CD14-positive monocyte (primary cell): Measurements from ENCODE around the gene MALRD1. TPM values are rescaled to one million over a fixed set of nuclear protein-coding genes. Genes with fewer than 3 reads are reported as not detected.
A peak's percentile ranks its signal among the peaks of the same experiment; 100 is the strongest.

Experiments
- DNase-seq, 3 donors: peaks; one replicate each; pipeline ENCODE4 v3.0.0-alpha.2; 2011 to 2022
- H2AFZ ChIP-seq: 2 replicates; pipeline ENCODE4 v1.6.0; 2012; ENCODE audit warnings: mild to moderate bottlenecking, low read depth, low read length, inconsistent platforms; ENCODE audit not compliant: insufficient read depth, poor library complexity, severe bottlenecking
- H3K27ac ChIP-seq, 2 donors: 1 replicate in 1 of 2; 2 replicates in 1 of 2; pipeline ENCODE4 v1.5.1; 2012 to 2013; ENCODE audit warnings: low read length in 2 of 2, control low read depth in 1 of 2, inconsistent platforms in 1 of 2, low read depth in 1 of 2, mild to moderate bottlenecking in 1 of 2
- H3K27me3 ChIP-seq, 2 donors: one replicate each; pipeline versions ENCODE4 v1.6.0 to v1.6.1; 2011 to 2013; ENCODE audit warnings: low read length in 2 of 2; ENCODE audit not compliant: control insufficient read depth in 2 of 2, insufficient read depth in 2 of 2
- H3K36me3 ChIP-seq, 2 donors: replicated peaks in 1 of 2; 1 replicate in 1 of 2; 2 replicates in 1 of 2; pipeline versions ENCODE4 v1.5.1 to v1.6.1; 2012 to 2013; ENCODE audit warnings: low read length in 2 of 2, control low read depth in 1 of 2, inconsistent platforms in 1 of 2, mild to moderate bottlenecking in 1 of 2; ENCODE audit not compliant: insufficient read depth in 2 of 2, control insufficient read depth in 1 of 2
- H3K4me1 ChIP-seq, 2 donors: 1 replicate in 1 of 2; 2 replicates in 1 of 2; pipeline versions ENCODE4 v1.5.1 to v1.6.1; 2012 to 2013; ENCODE audit warnings: low read length in 2 of 2, control low read depth in 1 of 2, inconsistent platforms in 1 of 2, mild to moderate bottlenecking in 1 of 2, moderate library complexity in 1 of 2; ENCODE audit not compliant: insufficient read depth in 2 of 2, control insufficient read depth in 1 of 2
- H3K4me2 ChIP-seq: replicated peaks from 2 replicates; pipeline ENCODE3; 2012; ENCODE audit warnings: low read length, moderate library complexity, mild to moderate bottlenecking; ENCODE audit not compliant: poor library complexity, severe bottlenecking; ENCODE audit errors: extremely low read depth
- H3K4me3 ChIP-seq, 3 experiments: fragments of 200-600 bp in 1 of 3; sonication (generic) in 1 of 3; replicated peaks in 1 of 3; 1 replicate in 2 of 3; 2 replicates in 1 of 3; pipeline ENCODE4 v1.5.1; 2011 to 2013; ENCODE audit warnings: low read length in 3 of 3, mild to moderate bottlenecking in 3 of 3, control low read depth in 2 of 3, low read depth in 2 of 3, inconsistent platforms in 1 of 3, moderate library complexity in 1 of 3
- H3K79me2 ChIP-seq: 2 replicates; pipeline ENCODE4 v1.6.0; 2012; ENCODE audit warnings: mild to moderate bottlenecking, control low read depth, inconsistent platforms, low read length, moderate library complexity; ENCODE audit not compliant: insufficient read depth
- H3K9ac ChIP-seq: 2 replicates; pipeline ENCODE4 v1.6.0; 2017; ENCODE audit warnings: low read length, mild to moderate bottlenecking; ENCODE audit not compliant: insufficient read depth, poor library complexity, severe bottlenecking
- H3K9me3 ChIP-seq, 2 donors: replicated peaks in 1 of 2; 1 replicate in 1 of 2; 2 replicates in 1 of 2; pipeline versions ENCODE4 v1.5.1 to v1.6.1; 2012 to 2013; ENCODE audit warnings: low read length in 2 of 2, control low read depth in 1 of 2; ENCODE audit not compliant: control insufficient read depth in 1 of 2, insufficient read depth in 1 of 2
- H4K20me1 ChIP-seq: 2 replicates; pipeline ENCODE4 v1.6.0; 2012; ENCODE audit warnings: mild to moderate bottlenecking, low read length, control low read depth, moderate library complexity; ENCODE audit not compliant: insufficient read depth
- H3K27ac Mint-ChIP-seq, 7 donors: one replicate each; pipeline ENCODE4 v1.8.0; 2020; ENCODE audit warnings: mild to moderate bottlenecking in 7 of 7, mixed read lengths in 7 of 7, moderate library complexity in 6 of 7, inconsistent platforms in 2 of 7
- H3K27me3 Mint-ChIP-seq, 3 donors: one replicate each; pipeline ENCODE4 v1.8.0; 2021 to 2022; ENCODE audit warnings: low read depth in 3 of 3, mild to moderate bottlenecking in 3 of 3, mixed read lengths in 3 of 3, moderate library complexity in 3 of 3, inconsistent platforms in 1 of 3
- H3K36me3 Mint-ChIP-seq, 2 donors: one replicate each; pipeline ENCODE4 v1.8.0; 2020; ENCODE audit warnings: mixed read lengths in 2 of 2, inconsistent platforms in 1 of 2, mild to moderate bottlenecking in 1 of 2
- H3K4me1 Mint-ChIP-seq: one replicate; pipeline ENCODE4 v1.8.0; 2020; ENCODE audit warnings: mild to moderate bottlenecking, mixed read lengths
- H3K4me3 Mint-ChIP-seq, 2 donors: one replicate each; pipeline ENCODE4 v1.8.0; 2020; ENCODE audit warnings: mild to moderate bottlenecking in 2 of 2, mixed read lengths in 2 of 2, moderate library complexity in 1 of 2
- H3K9me3 Mint-ChIP-seq, 7 donors: one replicate each; pipeline ENCODE4 v1.8.0; 2020 to 2022; ENCODE audit warnings: mixed read lengths in 7 of 7, mild to moderate bottlenecking in 6 of 7, moderate library complexity in 6 of 7, inconsistent platforms in 2 of 7
- CTCF ChIP-seq: fragments of 200-600 bp; IDR thresholded peaks from one replicate; pipeline ENCODE4 v1.8.0; 2022; ENCODE audit warnings: antibody characterized with exemption, mild to moderate bottlenecking
- WGBS: methylation state at CpG from one replicate; pipeline ENCODE4 v1.1.5; 2013; ENCODE audit warnings: missing lambda C conversion rate; ENCODE audit not compliant: insufficient coverage; 5-methylcytosine and 5-hydroxymethylcytosine counted together
- intact Hi-C, 2 donors: fragments of 100-400 bp; cut with micrococcal nuclease; formaldehyde crosslinking; loops; one replicate each; pipeline versions ENCODE4 v1.15.0 to v1.15.1; 2023
- polyA plus RNA-seq, 3 donors: library from polyadenylated mRNA; depleted of rRNA in 1 of 3; unstranded in 2 of 3; stranded (reverse) in 1 of 3; fragments of 300-500 nt in 2 of 3; fragments of >200 nt in 1 of 3; fragmentation: Illumina TruSeq in 2 of 3; gene quantifications; 1 replicate in 2 of 3; 2 replicates in 1 of 3; pipeline ENCODE4 v1.2.3, GENCODE V29; 2012 to 2021

The MALRD1 gene
- polyA plus RNA-seq, 3 donors, result not detected

GRCh38 chr10:19668116-19668515, 619.5 kb downstream of the MALRD1 start:
- no peak overlapping the region for H3K27ac ChIP-seq
- Mint-ChIP-seq H3K27me3 (peaks cover 0 to 2% (median 0%) of the 10 kb centered on the region in 3 donors), H3K9me3 (peaks cover 3 to 16% (median 10%) of the 10 kb centered on the region in 7 donors), H3K4me3 (no peak overlapping the region), H3K27ac (no peak overlapping the region), H3K4me1 (peaks cover 7% of the 10 kb centered on the region), H3K36me3 (no peaks in the 10 kb centered on the region)
- H3K4me3 ChIP-seq, result no peak overlapping the region
- no peak for TF ChIP-seq CTCF
- H3K4me2 ChIP-seq, result no peak overlapping the region
- H2AFZ ChIP-seq, result no peak overlapping the region
- H3K9me3 ChIP-seq, result peaks cover 0 to 7% of the 10 kb centered on the region in 2 donors
- H3K4me1 ChIP-seq, result peaks cover 5% of the 10 kb centered on the region in 2 donors
- no peaks in the 10 kb centered on the region for H3K36me3 ChIP-seq
- H3K27me3 ChIP-seq, result no peaks in the 10 kb centered on the region
- no peak overlapping the region for H3K9ac ChIP-seq
- intact Hi-C loops, result no loop called here
- no peak for DNase-seq
- no peaks in the 10 kb centered on the region for H3K79me2 ChIP-seq
- H4K20me1 ChIP-seq, result no peaks in the 10 kb centered on the region
- WGBS, result 83% methylated on average over 1 of the region's 5 CpGs

- no peak for DNase-seq
- H3K9ac ChIP-seq, result no peak overlapping the region
- H3K4me2 ChIP-seq, result no peak overlapping the region
- no peaks in the 10 kb centered on the region for H3K79me2 ChIP-seq
- Mint-ChIP-seq H3K4me3 (no peak overlapping the region), H3K36me3 (peaks cover 0 to 4% of the 10 kb centered on the region in 2 donors), H3K27ac (no peak overlapping the region), H3K9me3 (peaks cover 3 to 17% (median 13%) of the 10 kb centered on the region in 7 donors), H3K4me1 (peaks cover 22% of the 10 kb centered on the region), H3K27me3 (no peaks in the 10 kb centered on the region)
- no peak for TF ChIP-seq CTCF
- no peak overlapping the region for H3K27ac ChIP-seq
- no peaks in the 10 kb centered on the region for H3K9me3 ChIP-seq
- H3K4me3 ChIP-seq, result no peak overlapping the region
- peaks cover 20 to 23% of the 10 kb centered on the region in 2 donors for H3K4me1 ChIP-seq
- no peaks in the 10 kb centered on the region for H4K20me1 ChIP-seq
- peak overlapping the region; percentile 50 for H2AFZ ChIP-seq
- H3K27me3 ChIP-seq, result no peaks in the 10 kb centered on the region
- intact Hi-C loops, result no loop called here
- H3K36me3 ChIP-seq, result no peaks in the 10 kb centered on the region
- WGBS, result 93% methylated on average over 2 of the region's 4 CpGs
Observed at GRCh38 chr10:19676063-19676462, 627.5 kb downstream of the MALRD1 start.
